Measurements from ENCODE around the gene C6orf62. TPM values are rescaled to one million over a fixed set of nuclear protein-coding genes. Genes with fewer than 3 reads are reported as not detected.
A peak's percentile ranks its signal among the peaks of the same experiment; 100 is the strongest.

C6orf62 gene
- total and polyA plus RNA-seq, 12 donors = 35.3 to 68.3 (median 41.5) TPM

DNA sequence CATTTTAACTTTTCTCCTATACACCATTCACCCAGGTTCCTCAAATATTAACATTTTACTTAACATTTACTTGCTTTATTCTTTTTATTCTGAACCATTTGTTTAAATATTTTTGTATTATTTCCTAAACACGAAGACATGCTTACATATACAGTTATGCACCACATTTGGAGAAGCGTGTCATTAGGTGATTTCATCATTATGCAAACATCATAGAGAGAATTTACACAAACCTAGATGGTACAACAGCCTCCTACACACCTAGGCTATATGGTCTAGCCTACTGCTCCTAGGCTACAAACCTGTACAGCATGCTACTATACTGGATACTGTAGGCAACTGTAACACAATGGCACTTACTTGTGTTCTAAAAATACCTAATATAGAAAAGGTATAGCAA, 58.8 kb downstream of the C6orf62 start:
- Histone ChIP-seq H3K27me3 (no peaks in the 10 kb centered on the region), H3K27ac (peak overlapping the region in 1 of 10 donors; percentile 62), H3K36me3 (peaks cover 0 to 82% (median 13%) of the 10 kb centered on the region in 9 donors), H3K4me3 (no peak overlapping the region), H3K4me1 (peaks cover 0 to 27% (median 5%) of the 10 kb centered on the region in 9 donors), H3K9me3 (no peaks in the 10 kb centered on the region)
- no peak for ATAC-seq
- WGBS, 2 donors = 98% methylated on average over 2 of the region's 2 CpGs
- no peak for TF ChIP-seq CTCF (IDR thresholded peaks at IDR 0.05)
- DNase-seq = no peak
- intact Hi-C loops (cut with DNase I) = no loop called here

GRCh38 chr6:24659561-24659960, 59.4 kb downstream of the C6orf62 start:
- Histone ChIP-seq H3K9me3 (no peaks in the 10 kb centered on the region), H3K27me3 (no peaks in the 10 kb centered on the region), H3K36me3 (peaks cover 0 to 81% (median 13%) of the 10 kb centered on the region in 9 donors), H3K27ac (peak overlapping the region in 1 of 10 donors; percentile 62), H3K4me1 (peaks cover 0 to 25% (median 0%) of the 10 kb centered on the region in 9 donors), H3K4me3 (no peak overlapping the region)
- ATAC-seq (no peak), DNase-seq (no peak)
- intact Hi-C loops (cut with DNase I) = no loop called here
- WGBS, 2 donors = 82 to 84% methylated on average over 1 of the region's 1 CpG
- TF ChIP-seq CTCF (IDR thresholded peaks at IDR 0.05) = no peak

DNA sequence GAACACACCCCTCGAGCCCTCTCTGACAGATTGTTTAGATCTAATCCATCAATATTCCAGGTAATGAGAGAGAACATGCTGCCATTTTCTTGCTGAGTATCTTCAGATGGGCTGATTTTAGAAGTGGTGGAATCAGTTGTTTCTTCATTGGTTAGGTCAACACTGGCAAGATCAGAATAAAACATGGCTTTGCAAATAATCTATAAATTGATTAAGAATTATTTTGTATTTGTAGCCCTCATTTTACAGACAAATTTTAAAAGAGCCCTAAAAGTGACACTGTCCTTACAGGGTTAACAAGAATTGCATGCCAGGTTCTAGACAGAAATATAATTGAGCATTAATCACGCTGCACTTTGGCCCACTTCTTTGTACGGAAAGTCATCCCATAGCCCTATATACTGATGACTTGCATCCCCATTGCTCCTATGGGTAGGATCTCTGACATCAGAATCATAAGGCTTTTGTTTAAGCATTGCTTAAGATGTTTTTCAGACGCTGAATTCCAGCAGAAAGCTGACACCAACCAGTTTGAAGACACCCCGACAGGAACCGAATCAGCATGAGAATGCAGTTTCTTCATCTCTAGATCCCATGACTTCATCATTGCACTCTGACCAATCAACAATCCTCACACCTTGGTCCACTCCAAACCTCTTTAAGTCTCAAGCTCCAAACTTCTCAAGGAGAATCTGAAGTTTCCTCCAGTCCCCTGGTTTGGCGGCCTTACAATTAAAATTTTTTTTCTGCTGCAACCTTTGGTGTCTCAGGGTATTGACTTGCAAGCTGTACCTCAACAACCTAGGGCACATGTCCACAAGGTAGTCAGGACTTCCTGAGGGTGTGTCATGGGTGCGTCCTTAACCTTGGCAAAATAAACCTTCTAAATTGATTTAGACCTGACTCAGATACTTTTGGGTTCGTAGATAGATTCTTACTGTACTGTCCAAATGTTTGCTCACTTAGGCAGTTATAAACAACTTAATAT, 60.1 kb downstream of the C6orf62 start:
- WGBS, 2 donors = 79% methylated on average over 9 of the region's 9 CpGs
- Histone ChIP-seq H3K27ac (peak overlapping the region in 2 of 10 donors; percentile 2 to 78), H3K36me3 (peaks cover 0 to 81% (median 13%) of the 10 kb centered on the region in 9 donors), H3K4me1 (peaks cover 0 to 18% (median 0%) of the 10 kb centered on the region in 9 donors), H3K27me3 (no peaks in the 10 kb centered on the region), H3K9me3 (no peaks in the 10 kb centered on the region), H3K4me3 (no peak overlapping the region)
- ATAC-seq = peak in 1 of 8 donors; percentile 45
- intact Hi-C loops (cut with DNase I) = no loop called here
- DNase-seq = no peak
- TF ChIP-seq CTCF (IDR thresholded peaks at IDR 0.05) = no peak

DNA sequence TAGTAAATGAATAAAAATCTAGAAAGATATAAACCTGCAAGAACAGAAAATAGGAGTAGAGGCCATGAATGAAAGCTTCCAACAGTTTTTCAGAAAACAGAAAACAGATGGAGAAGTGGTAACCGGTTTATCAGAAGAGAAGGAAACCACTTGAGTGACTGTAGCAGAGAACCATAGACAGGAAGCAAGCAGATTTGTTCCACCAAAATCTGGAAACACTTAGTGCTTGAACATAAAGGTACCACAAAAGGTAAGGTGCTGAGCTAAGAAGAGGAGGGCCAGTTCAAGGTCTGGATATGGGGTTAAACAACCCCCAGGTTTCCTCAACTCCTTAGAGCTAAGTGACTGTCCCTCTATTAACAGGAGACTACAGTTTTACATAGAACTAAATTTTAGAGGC, 63.7 kb downstream of the C6orf62 start:
- no peak overlapping the region for H3K4me3 ChIP-seq
- no peak for DNase-seq
- 70 to 81% methylated on average over 1 of the region's 1 CpG for WGBS, 2 donors
- H3K4me1 ChIP-seq = peaks cover 0 to 16% (median 0%) of the 10 kb centered on the region in 9 donors
- intact Hi-C loops (cut with DNase I) = no loop called here
- ATAC-seq = no peak
- peak overlapping the region in 1 of 10 donors; percentile 28 for H3K27ac ChIP-seq
- no peaks in the 10 kb centered on the region for H3K9me3 ChIP-seq
- H3K36me3 ChIP-seq = peaks cover 0 to 83% (median 28%) of the 10 kb centered on the region in 9 donors
- TF ChIP-seq CTCF (IDR thresholded peaks at IDR 0.05) = no peak
- H3K27me3 ChIP-seq = no peaks in the 10 kb centered on the region

Other genes with a start within 250 kb of the C6orf62 start
- gene GPLD1, start 229.6 kb downstream of the C6orf62 start, total RNA-seq = 1 to 10 TPM in 4 of 10 donors, under 1 TPM in 6; 0.59 to 1.5 (median 0.89) TPM
- gene GPLD1, start 229.6 kb downstream of the C6orf62 start, polyA plus RNA-seq = under 1 TPM; 0.07 to 0.44 TPM
- gene ALDH5A1, start 224.2 kb downstream of the C6orf62 start, total RNA-seq = 10 to 100 TPM; 23.1 to 45.5 (median 30.0) TPM
- gene ALDH5A1, start 224.2 kb downstream of the C6orf62 start, polyA plus RNA-seq = 1 to 10 TPM; 1.9 to 4.4 TPM
- gene KIAA0319, start 73.0 kb downstream of the C6orf62 start, total RNA-seq = under 1 TPM in 5 of 10 donors, not detected in 5; 0.05 to 0.07 (median 0.05) TPM
- gene KIAA0319, start 73.0 kb downstream of the C6orf62 start, polyA plus RNA-seq = not detected
- gene TDP2, start 52.3 kb downstream of the C6orf62 start, total RNA-seq = 10 to 100 TPM; 20.0 to 30.9 (median 24.3) TPM
- gene TDP2, start 52.3 kb downstream of the C6orf62 start, polyA plus RNA-seq = 10 to 100 TPM; 22.6 to 29.8 TPM
- 10 to 100 TPM; 47.3 to 83.8 (median 56.1) TPM for gene ACOT13, start 52.1 kb downstream of the C6orf62 start, total RNA-seq
- 100 to 1,000 TPM in 1 of 2 donors, 10 to 100 TPM in 1; 38.2 to 241 TPM for gene ACOT13, start 52.1 kb downstream of the C6orf62 start, polyA plus RNA-seq
- gene GMNN, start 55.8 kb upstream of the C6orf62 start, total RNA-seq = 10 to 100 TPM in 1 of 10 donors, 1 to 10 TPM in 9; 3.1 to 10.9 (median 6.8) TPM
- gene GMNN, start 55.8 kb upstream of the C6orf62 start, polyA plus RNA-seq = 10 to 100 TPM in 1 of 2 donors, 1 to 10 TPM in 1; 6.4 to 15.6 TPM
- not detected for gene ARMH2, start 79.8 kb upstream of the C6orf62 start, total RNA-seq
- not detected for gene ARMH2, start 79.8 kb upstream of the C6orf62 start, polyA plus RNA-seq
- gene RIPOR2, start 216.8 kb upstream of the C6orf62 start, total RNA-seq = 10 to 100 TPM in 1 of 10 donors, 1 to 10 TPM in 9; 2.0 to 14.5 (median 4.6) TPM
- 1 to 10 TPM; 1.2 to 1.4 TPM for gene RIPOR2, start 216.8 kb upstream of the C6orf62 start, polyA plus RNA-seq

Measured in heart right ventricle (tissue), 16 donors.